ENCODE measurements around the gene ZBTB3.
A peak's percentile ranks its signal among the peaks of the same experiment; 100 is the strongest.
"Not testable (repeated sequence)": the region's sequence is repeated elsewhere in the genome, so short reads cannot be mapped to it uniquely, and the experiment has no call there.

Gene ZBTB3

GRCh38 chr11:62716206-62716605, 37.8 kb downstream of the ZBTB3 start:
- DNase-seq (ENCODE audit: low spot score) = no peak

GRCh38 chr11:62715150-62716130, 38.5 kb downstream of the ZBTB3 start:
- DNase-seq (ENCODE audit: low spot score) = no peak

- DNase-seq (ENCODE audit: low spot score) = no peak
Measured at GRCh38 chr11:62713343-62713742, 40.6 kb downstream of the ZBTB3 start.

- no peak for DNase-seq (ENCODE audit: low spot score)
Measured at GRCh38 chr11:62712861-62713260, 41.1 kb downstream of the ZBTB3 start.

- no peak for DNase-seq (ENCODE audit: low spot score)
Measured at GRCh38 chr11:62712276-62712812, 41.6 kb downstream of the ZBTB3 start.

GRCh38 chr11:62710001-62710345, 44.0 kb downstream of the ZBTB3 start:
- no peak for DNase-seq (ENCODE audit: low spot score)

- DNase-seq (ENCODE audit: low spot score) = peak; percentile 96
Measured at GRCh38 chr11:62709247-62710000, 44.5 kb downstream of the ZBTB3 start.

GRCh38 chr11:62708793-62709192, 45.2 kb downstream of the ZBTB3 start:
- DNase-seq (ENCODE audit: low spot score) = peak; percentile 62

GRCh38 chr11:62708392-62708791, 45.6 kb downstream of the ZBTB3 start:
- DNase-seq (ENCODE audit: low spot score) = peak; percentile 48

- peak; percentile 88 for DNase-seq (ENCODE audit: low spot score)
Measured at GRCh38 chr11:62707277-62707861, 46.6 kb downstream of the ZBTB3 start, which contains the start of the genes BSCL2 and GNG3. Gene BSCL2 (minus strand): TSS chr11:62707424. CDS start chr11:62707195, 229 bp downstream. Gene GNG3 (plus strand): TSS chr11:62707676. CDS start chr11:62708296, 620 bp downstream.

GRCh38 chr11:62706850-62707247, 47.1 kb downstream of the ZBTB3 start:
- DNase-seq (ENCODE audit: low spot score) = no peak

GRCh38 chr11:62705880-62706849, 47.8 kb downstream of the ZBTB3 start:
- peak; percentile 98 for DNase-seq (ENCODE audit: low spot score)

- peak; percentile 50 for DNase-seq (ENCODE audit: low spot score)
Measured at GRCh38 chr11:62705413-62705812, 48.5 kb downstream of the ZBTB3 start.

- not testable (repeated sequence) for DNase-seq (ENCODE audit: low spot score)
Measured at GRCh38 chr11:62703921-62704320, 50.0 kb downstream of the ZBTB3 start.

GRCh38 chr11:62702246-62702645, 51.7 kb downstream of the ZBTB3 start:
- DNase-seq (ENCODE audit: low spot score) = no peak

All from ecto neural progenitor cell (in vitro differentiated cells).